Measurements from ENCODE around the gene SLC31A1.

SLC31A1 gene

DNA sequence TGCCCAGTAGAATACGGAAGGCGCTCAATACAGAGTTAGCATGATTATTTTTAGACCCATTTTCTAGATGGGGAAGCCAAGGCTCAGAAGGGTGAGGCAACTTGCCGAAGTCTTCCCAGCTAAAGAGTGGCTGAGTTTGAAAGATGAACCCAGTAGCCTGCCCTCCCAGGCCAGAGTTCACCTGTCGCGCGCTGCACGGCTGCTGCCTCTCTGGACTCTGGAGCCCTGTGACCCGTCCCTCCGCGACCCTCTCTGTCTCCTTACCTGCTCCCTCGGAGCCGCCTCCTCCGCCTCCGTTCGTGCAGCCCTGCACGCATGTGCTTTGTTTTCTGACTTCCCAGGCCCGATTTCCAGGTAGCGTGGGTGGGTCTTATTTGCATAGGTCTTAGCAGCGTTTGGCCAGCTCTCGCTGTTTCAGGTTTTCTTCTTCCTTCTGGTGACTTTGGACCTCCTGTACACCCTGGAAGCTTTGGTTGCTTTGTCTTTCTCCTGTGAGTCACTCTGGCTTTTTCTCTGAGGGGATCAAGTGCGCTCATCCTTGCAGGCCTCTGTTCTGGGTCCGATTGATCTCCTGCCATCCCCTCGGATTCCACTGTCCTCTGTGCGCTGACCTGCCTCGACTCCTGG, 81.6 kb downstream of the SLC31A1 start, which contains the start of gene RNF183:
Gene RNF183, minus strand, starts transcription at position 585 of the 627 bp plus-strand sequence. CDS start 5,192 bp downstream, outside the sequence.
- DNase-seq (ENCODE audit: low read depth), result no peak

DNA sequence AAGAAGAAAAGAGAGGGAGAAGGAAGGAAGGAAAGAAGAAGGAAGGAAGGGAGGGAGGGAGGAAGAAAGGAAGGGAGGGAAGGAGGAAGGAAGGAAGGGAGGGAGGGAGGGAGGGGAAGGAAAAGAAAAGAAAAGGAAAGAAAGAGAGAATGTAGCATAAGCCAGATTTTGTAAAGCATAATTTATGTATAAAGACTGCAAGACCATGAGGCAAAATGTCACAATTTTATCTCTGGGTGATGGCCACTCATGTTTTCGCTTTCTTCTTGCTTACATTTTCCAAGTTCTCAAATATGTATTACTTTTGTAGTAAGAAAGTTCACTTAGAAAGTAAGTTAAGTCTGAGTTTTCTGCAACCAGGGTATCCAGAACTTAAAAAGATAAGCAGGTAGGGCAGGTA, 85.2 kb downstream of the SLC31A1 start:
- no peak for DNase-seq (ENCODE audit: low read depth)

DNA sequence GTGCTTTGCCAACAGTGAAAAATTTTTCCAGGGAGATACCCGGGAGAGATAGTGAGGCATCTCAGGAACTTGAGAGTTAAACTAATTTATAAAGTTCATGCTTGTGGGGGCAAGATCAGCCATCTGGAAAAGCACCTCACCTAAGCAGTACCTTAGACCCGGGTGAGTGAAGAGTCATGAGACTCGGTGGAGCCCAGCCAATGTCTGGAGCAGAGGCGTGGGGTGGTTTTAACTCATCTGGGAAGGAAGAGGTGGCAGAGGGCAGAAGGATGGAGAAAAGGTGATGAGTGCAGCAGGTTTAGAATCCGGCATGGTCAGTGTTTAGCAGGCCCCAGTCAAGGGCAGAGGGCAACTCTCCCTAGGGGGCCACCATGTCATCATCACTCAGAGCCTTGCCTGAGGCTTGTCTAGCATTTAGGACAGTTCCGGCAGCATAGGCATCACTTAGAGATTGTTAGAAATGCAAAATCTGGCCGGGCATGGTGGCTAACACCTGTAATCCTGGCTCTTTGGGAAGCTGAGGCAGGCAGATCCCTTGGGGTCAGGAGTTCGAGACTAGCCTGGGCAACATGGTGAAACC, 86.1 kb downstream of the SLC31A1 start:
- DNase-seq (ENCODE audit: low read depth), result no peak

DNA sequence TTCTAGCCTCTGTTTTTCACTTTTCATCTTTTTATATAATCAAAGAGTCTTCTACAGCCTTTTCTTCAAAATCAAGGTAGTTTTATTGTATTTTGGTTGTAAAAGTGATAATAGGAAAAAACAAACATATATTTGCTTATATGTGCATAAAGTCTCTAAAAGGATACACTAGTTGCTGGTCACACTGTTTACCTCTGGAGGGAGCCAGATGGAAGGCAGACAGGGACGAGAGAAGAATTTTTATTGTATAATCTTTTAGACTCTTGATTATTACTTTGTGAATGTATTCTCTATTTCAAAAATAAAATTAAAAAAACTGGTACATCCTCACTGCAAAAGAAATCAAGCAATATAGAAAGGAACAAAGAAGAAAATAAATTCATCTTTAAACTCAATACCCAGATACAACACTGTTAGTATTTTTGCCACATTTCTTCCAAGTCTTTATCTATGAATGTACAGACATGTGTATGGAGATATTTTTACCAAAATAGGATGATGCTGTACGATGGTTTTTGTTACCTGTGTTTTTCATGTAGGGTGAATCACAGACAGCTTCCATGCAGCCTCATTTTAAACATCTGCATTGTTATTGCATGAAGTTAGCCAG, 88.0 kb downstream of the SLC31A1 start:
- DNase-seq (ENCODE audit: low read depth), result no peak

DNA sequence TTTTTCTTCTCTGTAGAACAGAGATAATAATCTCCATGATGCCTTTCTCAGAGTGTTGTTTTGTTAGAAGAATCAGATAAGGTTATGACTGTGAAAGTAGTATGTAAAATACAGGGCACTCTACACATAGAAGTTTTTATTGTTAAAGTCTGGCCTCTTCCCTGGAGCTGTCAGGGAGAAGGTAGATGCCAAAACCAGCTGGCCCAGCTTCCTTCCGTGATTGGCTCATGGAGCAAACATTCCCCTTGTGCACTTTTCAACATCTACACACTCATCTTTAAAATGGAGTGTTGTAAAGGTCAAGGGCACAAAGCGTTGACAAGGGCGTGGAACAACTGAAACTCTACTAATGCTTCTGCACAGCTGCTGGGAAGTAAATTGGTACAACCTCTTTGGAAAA, 89.2 kb downstream of the SLC31A1 start:
- no peak for DNase-seq (ENCODE audit: low read depth)

DNA sequence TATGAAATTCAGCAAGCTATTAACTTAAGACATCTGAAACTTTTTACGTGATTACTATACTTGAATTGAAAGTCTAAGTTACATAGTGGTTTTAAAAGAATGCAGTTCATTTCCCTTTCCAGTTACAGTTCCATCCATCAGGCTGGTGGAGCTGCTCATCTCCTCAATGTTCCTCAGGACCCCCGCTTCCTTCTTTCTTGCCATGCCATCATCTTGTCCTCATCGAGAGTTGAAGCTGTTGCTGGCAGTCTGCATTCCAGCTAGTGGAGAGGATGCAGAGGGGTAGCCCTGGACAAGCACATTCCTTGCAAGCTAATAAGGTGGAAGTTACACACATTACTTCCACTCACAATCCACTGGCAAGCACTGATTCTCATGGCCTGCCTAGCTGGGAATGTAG, 90.6 kb downstream of the SLC31A1 start:
- no peak for DNase-seq (ENCODE audit: low read depth)

DNA sequence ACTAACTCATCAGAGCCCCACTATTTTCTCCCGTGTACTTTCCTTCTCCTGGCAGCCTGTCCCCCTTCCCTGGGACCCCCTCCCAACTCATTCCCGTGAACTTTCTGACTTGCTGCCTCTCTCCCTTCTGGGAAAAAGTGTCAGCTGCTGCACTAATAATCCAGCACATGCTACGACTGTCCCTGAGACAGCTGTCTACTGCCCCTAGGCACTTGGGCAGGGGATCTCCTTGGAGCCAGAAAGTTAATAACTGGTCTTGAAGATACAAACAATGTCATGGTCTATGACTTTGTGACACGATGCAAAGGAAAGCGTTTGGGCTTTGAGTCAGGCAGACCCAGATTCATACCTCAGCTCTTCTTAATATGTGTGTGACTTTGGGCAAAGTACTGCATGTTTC, 91.9 kb downstream of the SLC31A1 start:
- no peak for DNase-seq (ENCODE audit: low read depth)

All from activated T-cell treated with anti-CD3 and anti-CD28 coated beads for 1 hour (primary cell).